ENCODE results near the gene KRT86.
"Not testable (repeated sequence)": the region's sequence is repeated elsewhere in the genome, so short reads cannot be mapped to it uniquely, and the experiment has no call there.

Gene KRT86

GRCh38 chr12:52238916-52239646 is 35.4 kb upstream of the KRT86 start:
- no peak for DNase-seq (ENCODE audit: low spot score)

- no peak for DNase-seq (ENCODE audit: low spot score)
These were observed 34.7 kb upstream of the KRT86 start for GRCh38 chr12:52239767-52240166.

GRCh38 chr12:52240247-52240646 is 34.2 kb upstream of the KRT86 start:
- DNase-seq (ENCODE audit: low spot score): not testable (repeated sequence)

GRCh38 chr12:52241205-52241842 is 33.1 kb upstream of the KRT86 start:
- DNase-seq (ENCODE audit: low spot score): no peak

DNA sequence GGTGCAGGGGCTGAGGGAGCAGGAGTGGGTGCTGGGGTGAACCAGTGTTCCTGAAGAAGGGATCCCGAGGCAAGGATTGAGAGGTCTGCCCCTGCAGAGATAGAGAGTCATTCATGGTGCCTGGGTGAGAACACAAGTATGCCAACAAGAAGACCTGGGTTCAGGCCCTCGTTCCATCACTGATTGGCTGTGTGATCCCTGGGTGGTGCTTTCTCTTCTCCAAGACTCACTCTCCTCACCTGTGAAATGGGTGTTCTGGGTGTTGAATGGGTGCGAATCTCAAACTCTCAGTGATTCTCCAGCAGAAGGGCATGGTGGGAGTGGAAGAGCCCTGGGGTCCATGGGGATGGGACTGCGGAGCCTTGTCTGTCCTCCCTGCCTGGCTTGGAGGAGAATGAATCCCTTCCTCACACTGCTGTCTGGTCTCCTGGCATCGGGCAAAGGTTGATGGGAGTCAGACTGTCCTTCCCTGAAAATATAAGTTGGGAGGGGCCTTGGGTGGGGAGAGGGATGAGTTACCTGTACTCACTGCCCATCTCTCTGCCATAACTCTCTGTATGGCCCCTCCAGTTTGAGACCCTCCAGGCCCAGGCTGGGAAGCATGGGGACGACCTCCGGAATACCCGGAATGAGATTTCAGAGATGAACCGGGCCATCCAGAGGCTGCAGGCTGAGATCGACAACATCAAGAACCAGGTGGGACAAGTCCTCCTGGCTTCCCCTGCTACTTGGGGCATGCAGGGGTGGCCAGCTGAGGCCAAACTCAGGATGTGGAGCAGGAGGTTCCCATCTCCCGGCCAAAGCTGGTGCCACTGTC is 31.8 kb upstream of the KRT86 start:
- no peak for DNase-seq (ENCODE audit: low spot score)

- no peak for DNase-seq (ENCODE audit: low spot score)
These were observed 31.1 kb upstream of the KRT86 start for GRCh38 chr12:52243259-52243855.

- DNase-seq (ENCODE audit: low spot score): peak; percentile 46
These were observed 30.4 kb upstream of the KRT86 start for GRCh38 chr12:52243856-52244614.

GRCh38 chr12:52244615-52244994 is 29.8 kb upstream of the KRT86 start:
- no peak for DNase-seq (ENCODE audit: low spot score)

DNA sequence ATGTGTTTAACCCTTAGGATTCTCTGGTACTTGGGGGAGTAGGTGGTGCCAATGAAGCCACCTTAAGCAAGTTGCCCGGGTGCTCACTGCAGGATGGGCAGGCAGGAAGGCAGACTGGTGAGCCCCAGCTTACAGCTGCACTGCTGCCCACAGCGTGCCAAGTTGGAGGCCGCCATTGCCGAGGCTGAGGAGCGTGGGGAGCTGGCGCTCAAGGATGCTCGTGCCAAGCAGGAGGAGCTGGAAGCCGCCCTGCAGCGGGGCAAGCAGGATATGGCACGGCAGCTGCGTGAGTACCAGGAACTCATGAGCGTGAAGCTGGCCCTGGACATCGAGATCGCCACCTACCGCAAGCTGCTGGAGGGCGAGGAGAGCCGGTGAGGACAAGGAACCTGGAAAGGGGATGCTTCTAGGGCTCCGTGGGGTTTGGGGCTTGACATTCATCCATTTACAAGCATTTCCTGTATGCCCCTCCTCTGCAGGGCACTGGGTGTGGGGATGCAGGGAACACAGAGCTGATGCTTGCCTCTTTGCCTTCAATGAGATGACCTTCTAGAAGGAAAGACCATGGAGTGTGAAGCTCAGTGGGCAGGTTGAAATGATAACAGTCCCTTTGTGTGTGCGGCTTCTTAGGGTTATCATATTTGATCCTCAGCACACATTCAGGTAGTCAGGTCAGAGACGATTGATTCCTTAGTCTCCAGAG is 29.0 kb upstream of the KRT86 start:
- no peak for DNase-seq (ENCODE audit: low spot score)

DNA sequence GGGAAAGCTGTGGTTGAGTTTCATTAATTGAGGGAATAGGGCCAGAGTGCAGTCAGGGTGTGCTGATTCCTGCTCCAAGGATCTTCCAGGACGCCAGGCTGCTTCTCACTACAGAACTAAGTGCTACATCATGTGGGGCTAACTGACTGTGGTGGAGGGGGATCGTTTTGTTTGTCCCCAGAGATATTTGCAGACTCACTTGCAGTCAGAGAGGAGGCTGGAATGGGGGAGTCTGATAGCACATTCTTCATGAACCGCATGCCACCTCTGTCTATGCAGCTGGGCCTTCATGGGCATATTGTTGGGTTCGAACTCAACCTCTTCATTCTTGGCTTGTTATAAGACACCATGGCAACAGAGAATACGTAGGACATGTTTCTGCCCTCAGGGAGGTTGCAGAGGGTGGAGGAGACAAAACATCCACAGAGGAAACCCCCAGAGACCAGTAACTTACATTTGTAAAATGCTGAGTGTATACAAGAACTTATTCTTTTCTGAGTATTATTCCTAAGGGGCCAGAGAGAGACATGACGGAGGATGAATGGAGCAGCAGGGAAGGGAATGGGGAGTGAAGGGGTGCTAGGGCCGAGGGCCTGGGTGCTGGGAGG is 28.4 kb upstream of the KRT86 start:
- DNase-seq (ENCODE audit: low spot score): no peak

- DNase-seq (ENCODE audit: low spot score): no peak
These were observed 27.5 kb upstream of the KRT86 start for GRCh38 chr12:52246720-52247621.

DNA sequence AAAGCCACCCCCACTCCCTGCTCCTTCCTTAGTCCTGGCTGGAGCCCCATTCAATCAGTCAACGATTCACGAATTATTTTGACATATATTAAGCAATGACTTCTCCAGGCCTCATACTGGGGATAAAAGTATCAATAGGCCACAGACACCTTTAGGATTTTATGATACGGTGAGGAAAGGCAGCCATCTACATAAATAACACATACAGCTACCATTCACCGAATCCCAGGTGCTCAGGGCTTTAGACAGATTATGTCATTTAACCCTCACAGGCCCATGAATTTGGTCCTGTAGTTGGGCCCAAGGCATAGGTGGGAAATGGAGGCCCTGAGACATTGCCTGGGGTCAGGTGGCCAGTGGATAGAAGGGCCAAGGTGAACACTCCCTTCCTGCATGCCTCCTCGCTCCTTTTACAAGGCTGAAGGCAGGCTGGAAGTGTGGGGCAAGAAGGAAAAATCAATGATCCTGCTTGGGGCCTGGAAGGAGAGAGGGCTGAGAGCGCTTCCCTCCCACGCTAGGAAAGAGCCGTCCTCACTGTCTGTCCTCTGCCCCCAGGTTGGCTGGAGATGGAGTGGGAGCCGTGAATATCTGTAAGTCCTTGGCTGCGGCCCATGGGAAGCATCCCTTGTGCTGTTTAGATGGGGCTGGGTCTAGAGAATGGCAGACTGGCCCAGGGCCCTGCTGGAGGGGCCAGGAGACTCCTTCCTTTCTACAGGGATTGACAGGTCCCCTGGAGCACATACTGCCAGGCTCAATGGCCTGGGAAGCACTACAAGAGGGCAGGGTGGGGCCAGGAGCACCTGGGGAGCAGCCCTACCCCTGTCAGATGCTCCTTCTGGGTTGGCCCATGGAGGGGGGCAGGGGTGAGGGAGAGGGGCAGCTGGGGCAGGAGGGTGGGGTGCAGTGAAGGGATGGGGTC is 26.6 kb upstream of the KRT86 start:
- DNase-seq (ENCODE audit: low spot score): no peak

- DNase-seq (ENCODE audit: low spot score): no peak
These were observed 25.6 kb upstream of the KRT86 start for GRCh38 chr12:52248541-52249461.

- DNase-seq (ENCODE audit: low spot score): no peak
These were observed 24.9 kb upstream of the KRT86 start for GRCh38 chr12:52249511-52250047.

DNA sequence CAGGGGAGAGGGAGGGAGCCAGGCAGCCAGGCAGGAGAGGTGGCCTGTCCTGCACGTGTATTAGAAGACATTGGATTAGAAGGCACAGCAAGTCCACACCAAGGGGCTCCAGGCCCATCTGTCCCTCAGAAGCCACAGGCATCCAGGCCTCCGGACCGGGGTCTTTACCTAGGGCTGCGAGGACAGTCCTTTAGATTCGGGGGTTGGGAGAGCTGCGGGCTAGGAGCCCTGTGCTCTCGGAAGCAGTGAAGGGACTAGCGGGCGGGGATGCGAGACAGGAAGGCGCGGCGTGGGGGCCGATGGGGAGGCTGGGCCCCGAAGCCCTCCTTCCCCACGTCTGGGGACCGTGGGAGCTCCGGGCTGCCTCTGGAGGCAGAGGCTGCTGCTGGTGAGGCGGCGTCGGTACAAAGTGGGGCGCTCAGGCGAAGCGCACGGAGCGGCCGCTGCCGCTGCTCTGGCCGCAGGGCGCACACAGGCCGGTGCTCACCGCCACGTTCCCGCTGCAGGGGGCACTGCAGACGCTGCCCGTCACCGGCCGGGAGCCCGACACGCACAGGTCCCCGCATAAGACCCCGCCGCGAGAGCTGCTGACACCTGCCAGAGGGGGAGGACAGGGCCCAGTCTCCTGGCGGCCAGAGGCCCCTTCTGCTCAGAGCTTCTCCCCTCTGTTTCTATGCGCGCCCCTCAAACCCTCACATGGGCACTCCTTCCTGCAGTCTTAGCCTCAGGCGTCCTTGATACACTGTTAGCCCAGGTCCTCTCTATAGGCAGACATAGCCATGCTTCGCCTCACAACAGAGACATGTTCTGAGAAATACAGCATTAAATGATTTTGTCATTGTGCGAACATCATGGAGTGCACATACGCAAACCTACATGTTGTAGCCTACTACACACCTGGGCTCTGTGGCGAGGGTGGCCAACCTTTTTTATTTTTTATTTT is 24.1 kb upstream of the KRT86 start:
- no peak for DNase-seq (ENCODE audit: low spot score)
